HepG2 (cell line): Measurements from ENCODE around the gene ATP2B2. TPM values are rescaled to one million over a fixed set of nuclear protein-coding genes. Genes with fewer than 3 reads are reported as not detected.

Source experiments
- DNMT1 ChIP-seq: sonication (generic); formaldehyde crosslinking; IDR thresholded peaks from 2 replicates; pipeline ENCODE4 v1.5.1; 2020; ENCODE audit warnings: mild to moderate bottlenecking, missing genetic modification reagents
- FOXA1 ChIP-seq, 2 experiments: fragments of 450-650 bp in 1 of 2; sonication (generic) in 1 of 2; formaldehyde crosslinking in 1 of 2; IDR thresholded peaks; 2 replicates each; pipeline versions ENCODE4 v1.4.0 to v1.6.1; 2016 to 2020; ENCODE audit warnings: missing genetic modification reagents in 1 of 2
- KLF15 ChIP-seq: sonication (generic); formaldehyde crosslinking; IDR thresholded peaks from 2 replicates; pipeline ENCODE4 v1.8.1; 2023; ENCODE audit warnings: borderline replicate concordance, mild to moderate bottlenecking, inconsistent platforms, missing genetic modification reagents, mixed read lengths
- ZIK1 ChIP-seq: sonication (generic); formaldehyde crosslinking; IDR thresholded peaks from 2 replicates; pipeline ENCODE4 v1.5.0; 2020; ENCODE audit warnings: mild to moderate bottlenecking, low read depth, missing genetic modification reagents, borderline replicate concordance
- ZNF260 ChIP-seq: sonication (generic); formaldehyde crosslinking; IDR thresholded peaks from 2 replicates; pipeline ENCODE4 v1.4.0; 2020; ENCODE audit warnings: missing genetic modification reagents, low read depth, mild to moderate bottlenecking, borderline replicate concordance
- ZNF839 ChIP-seq: sonication (generic); formaldehyde crosslinking; IDR thresholded peaks from 2 replicates; pipeline ENCODE4 v1.4.0; 2020; ENCODE audit warnings: missing genetic modification reagents, mild to moderate bottlenecking, borderline replicate concordance
- polyA plus RNA-seq, 8 experiments: library from polyadenylated mRNA; depleted of rRNA in 3 of 8; stranded (reverse) in 7 of 8; unstranded in 1 of 8; fragments of >200 nt; fragmentation: Illumina TruSeq in 4 of 8; extraction: Trizol in 4 of 8; gene quantifications; 2 replicates each; pipeline versions ENCODE4 v1.2.1 to v1.2.3, GENCODE V29; 2011 to 2016; ENCODE audit warnings: low read depth in 4 of 8, missing spikeins in 1 of 8, mixed read lengths in 1 of 8; ENCODE audit not compliant: insufficient read depth in 1 of 8
- total RNA-seq, 5 experiments: library from RNA; depleted of rRNA; stranded (reverse); fragments of >200 nt; fragmentation: Illumina TruSeq; extraction: Trizol; gene quantifications; 2 replicates each; pipeline ENCODE4 v1.2.3, GENCODE V29; 2016; ENCODE audit warnings: low read depth in 1 of 5
- TF ChIP-seq, protein P1 (sequence below), 2 experiments: fragments of 450-650 bp in 1 of 2; sonication (generic) in 1 of 2; formaldehyde crosslinking in 1 of 2; IDR thresholded peaks; 2 replicates each; pipeline versions ENCODE4 v1.6.1 to v1.8.0; 2016 to 2022; ENCODE audit warnings: antibody characterized with exemption in 1 of 2, mild to moderate bottlenecking in 1 of 2, missing genetic modification reagents in 1 of 2
- TF ChIP-seq, protein P2 (sequence below): sonication (generic); formaldehyde crosslinking; IDR thresholded peaks from 2 replicates; pipeline ENCODE4 v1.8.0; 2022; ENCODE audit warnings: mild to moderate bottlenecking, missing genetic modification reagents
- TF ChIP-seq, protein P3 (sequence below): sonication (generic); formaldehyde crosslinking; IDR thresholded peaks from 2 replicates; pipeline ENCODE4 v1.4.0; 2020; ENCODE audit warnings: missing genetic modification reagents
- TF ChIP-seq, protein P4 (sequence below): sonication (generic); formaldehyde crosslinking; IDR thresholded peaks from 2 replicates; pipeline ENCODE4 v1.5.1; 2020; ENCODE audit warnings: mild to moderate bottlenecking, missing genetic modification reagents, moderate library complexity

ATP2B2 gene
- total and polyA plus RNA-seq, 2 of the 13 experiments (the other 11 are each of a cell fraction or from before 2014, with no cell fraction given), result 1.5 to 2.3 TPM

DNA sequence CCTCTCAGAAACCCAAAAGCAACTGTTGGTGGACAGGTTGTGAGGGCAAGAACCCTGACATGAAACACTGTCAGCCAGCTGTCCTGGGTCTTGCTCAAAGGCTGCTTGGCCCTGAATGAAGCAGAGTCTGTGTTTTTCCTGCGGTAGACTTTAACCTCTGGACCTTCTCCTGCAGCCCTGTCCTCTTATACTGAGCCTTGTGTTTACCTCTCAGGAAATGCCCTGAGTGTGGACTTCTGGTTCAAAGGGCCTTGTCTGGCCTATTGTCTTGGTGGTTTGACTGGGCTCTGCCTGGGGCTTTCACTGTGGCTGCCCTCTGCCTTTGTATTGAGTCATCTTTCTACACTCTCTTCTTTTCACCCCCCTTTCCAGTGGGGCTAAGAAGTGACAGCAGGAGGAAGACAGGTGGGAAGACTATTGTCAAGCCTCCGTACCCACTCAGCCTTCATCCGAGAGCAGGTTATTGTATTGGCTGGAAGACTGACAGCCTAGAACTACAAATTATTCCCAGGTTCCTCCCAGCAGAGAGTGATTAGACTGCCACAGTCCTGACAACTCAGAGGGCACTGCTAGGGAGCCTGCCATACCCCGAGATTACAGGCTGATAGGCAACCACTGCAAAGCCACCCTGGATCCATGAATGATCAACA lies 187.9 kb downstream of the ATP2B2 start (continued):
- TF ChIP-seq, protein P1, sequence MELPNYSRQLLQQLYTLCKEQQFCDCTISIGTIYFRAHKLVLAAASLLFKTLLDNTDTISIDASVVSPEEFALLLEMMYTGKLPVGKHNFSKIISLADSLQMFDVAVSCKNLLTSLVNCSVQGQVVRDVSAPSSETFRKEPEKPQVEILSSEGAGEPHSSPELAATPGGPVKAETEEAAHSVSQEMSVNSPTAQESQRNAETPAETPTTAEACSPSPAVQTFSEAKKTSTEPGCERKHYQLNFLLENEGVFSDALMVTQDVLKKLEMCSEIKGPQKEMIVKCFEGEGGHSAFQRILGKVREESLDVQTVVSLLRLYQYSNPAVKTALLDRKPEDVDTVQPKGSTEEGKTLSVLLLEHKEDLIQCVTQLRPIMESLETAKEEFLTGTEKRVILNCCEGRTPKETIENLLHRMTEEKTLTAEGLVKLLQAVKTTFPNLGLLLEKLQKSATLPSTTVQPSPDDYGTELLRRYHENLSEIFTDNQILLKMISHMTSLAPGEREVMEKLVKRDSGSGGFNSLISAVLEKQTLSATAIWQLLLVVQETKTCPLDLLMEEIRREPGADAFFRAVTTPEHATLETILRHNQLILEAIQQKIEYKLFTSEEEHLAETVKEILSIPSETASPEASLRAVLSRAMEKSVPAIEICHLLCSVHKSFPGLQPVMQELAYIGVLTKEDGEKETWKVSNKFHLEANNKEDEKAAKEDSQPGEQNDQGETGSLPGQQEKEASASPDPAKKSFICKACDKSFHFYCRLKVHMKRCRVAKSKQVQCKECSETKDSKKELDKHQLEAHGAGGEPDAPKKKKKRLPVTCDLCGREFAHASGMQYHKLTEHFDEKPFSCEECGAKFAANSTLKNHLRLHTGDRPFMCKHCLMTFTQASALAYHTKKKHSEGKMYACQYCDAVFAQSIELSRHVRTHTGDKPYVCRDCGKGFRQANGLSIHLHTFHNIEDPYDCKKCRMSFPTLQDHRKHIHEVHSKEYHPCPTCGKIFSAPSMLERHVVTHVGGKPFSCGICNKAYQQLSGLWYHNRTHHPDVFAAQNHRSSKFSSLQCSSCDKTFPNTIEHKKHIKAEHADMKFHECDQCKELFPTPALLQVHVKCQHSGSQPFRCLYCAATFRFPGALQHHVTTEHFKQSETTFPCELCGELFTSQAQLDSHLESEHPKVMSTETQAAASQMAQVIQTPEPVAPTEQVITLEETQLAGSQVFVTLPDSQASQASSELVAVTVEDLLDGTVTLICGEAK (IDR thresholded peaks at IDR 0.05), result no peak
- TF ChIP-seq, protein P1 (CRISPR knock-in tag; IDR thresholded peaks at IDR 0.05), result peak; percentile 47; the same call in 1 of the 2 replicates
- no peak for TF ChIP-seq FOXA1 (IDR thresholded peaks at IDR 0.05)
- TF ChIP-seq FOXA1 (CRISPR knock-in tag; IDR thresholded peaks at IDR 0.05), result peak; percentile 72
- no peak for TF ChIP-seq ZNF260 (CRISPR knock-in tag)
- no peak for TF ChIP-seq ZIK1 (CRISPR knock-in tag)
- TF ChIP-seq, protein P2, sequence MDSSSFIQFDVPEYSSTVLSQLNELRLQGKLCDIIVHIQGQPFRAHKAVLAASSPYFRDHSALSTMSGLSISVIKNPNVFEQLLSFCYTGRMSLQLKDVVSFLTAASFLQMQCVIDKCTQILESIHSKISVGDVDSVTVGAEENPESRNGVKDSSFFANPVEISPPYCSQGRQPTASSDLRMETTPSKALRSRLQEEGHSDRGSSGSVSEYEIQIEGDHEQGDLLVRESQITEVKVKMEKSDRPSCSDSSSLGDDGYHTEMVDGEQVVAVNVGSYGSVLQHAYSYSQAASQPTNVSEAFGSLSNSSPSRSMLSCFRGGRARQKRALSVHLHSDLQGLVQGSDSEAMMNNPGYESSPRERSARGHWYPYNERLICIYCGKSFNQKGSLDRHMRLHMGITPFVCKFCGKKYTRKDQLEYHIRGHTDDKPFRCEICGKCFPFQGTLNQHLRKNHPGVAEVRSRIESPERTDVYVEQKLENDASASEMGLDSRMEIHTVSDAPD (CRISPR knock-in tag), result no peak
- TF ChIP-seq DNMT1, result 0 out of 2 replicates have a peak, but pooled peaks have one; percentile 34
- TF ChIP-seq, protein P3, sequence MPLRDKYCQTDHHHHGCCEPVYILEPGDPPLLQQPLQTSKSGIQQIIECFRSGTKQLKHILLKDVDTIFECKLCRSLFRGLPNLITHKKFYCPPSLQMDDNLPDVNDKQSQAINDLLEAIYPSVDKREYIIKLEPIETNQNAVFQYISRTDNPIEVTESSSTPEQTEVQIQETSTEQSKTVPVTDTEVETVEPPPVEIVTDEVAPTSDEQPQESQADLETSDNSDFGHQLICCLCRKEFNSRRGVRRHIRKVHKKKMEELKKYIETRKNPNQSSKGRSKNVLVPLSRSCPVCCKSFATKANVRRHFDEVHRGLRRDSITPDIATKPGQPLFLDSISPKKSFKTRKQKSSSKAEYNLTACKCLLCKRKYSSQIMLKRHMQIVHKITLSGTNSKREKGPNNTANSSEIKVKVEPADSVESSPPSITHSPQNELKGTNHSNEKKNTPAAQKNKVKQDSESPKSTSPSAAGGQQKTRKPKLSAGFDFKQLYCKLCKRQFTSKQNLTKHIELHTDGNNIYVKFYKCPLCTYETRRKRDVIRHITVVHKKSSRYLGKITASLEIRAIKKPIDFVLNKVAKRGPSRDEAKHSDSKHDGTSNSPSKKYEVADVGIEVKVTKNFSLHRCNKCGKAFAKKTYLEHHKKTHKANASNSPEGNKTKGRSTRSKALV, result no peak
- TF ChIP-seq, protein P4, sequence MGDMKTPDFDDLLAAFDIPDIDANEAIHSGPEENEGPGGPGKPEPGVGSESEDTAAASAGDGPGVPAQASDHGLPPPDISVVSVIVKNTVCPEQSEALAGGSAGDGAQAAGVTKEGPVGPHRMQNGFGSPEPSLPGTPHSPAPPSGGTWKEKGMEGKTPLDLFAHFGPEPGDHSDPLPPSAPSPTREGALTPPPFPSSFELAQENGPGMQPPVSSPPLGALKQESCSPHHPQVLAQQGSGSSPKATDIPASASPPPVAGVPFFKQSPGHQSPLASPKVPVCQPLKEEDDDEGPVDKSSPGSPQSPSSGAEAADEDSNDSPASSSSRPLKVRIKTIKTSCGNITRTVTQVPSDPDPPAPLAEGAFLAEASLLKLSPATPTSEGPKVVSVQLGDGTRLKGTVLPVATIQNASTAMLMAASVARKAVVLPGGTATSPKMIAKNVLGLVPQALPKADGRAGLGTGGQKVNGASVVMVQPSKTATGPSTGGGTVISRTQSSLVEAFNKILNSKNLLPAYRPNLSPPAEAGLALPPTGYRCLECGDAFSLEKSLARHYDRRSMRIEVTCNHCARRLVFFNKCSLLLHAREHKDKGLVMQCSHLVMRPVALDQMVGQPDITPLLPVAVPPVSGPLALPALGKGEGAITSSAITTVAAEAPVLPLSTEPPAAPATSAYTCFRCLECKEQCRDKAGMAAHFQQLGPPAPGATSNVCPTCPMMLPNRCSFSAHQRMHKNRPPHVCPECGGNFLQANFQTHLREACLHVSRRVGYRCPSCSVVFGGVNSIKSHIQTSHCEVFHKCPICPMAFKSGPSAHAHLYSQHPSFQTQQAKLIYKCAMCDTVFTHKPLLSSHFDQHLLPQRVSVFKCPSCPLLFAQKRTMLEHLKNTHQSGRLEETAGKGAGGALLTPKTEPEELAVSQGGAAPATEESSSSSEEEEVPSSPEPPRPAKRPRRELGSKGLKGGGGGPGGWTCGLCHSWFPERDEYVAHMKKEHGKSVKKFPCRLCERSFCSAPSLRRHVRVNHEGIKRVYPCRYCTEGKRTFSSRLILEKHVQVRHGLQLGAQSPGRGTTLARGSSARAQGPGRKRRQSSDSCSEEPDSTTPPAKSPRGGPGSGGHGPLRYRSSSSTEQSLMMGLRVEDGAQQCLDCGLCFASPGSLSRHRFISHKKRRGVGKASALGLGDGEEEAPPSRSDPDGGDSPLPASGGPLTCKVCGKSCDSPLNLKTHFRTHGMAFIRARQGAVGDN (CRISPR knock-in tag), result no peak; the same call in 1 of the 2 replicates
- TF ChIP-seq ZNF839 (CRISPR knock-in tag), result no peak
- no peak for TF ChIP-seq KLF15 (CRISPR knock-in tag)
